22Rv1 (cell line): ENCODE data around the gene METTL25.

Source experiments
- ZFX ChIP-seq: fragments of 450-650 bp; IDR thresholded peaks from 2 replicates; pipeline ENCODE4 v1.6.1; 2017; ENCODE audit warnings: antibody characterized with exemption, borderline replicate concordance
- TF ChIP-seq, protein P1 (sequence below): fragments of 450-650 bp; IDR thresholded peaks from 2 replicates; pipeline ENCODE4 v1.5.1; 2017; ENCODE audit warnings: mild to moderate bottlenecking

DNA sequence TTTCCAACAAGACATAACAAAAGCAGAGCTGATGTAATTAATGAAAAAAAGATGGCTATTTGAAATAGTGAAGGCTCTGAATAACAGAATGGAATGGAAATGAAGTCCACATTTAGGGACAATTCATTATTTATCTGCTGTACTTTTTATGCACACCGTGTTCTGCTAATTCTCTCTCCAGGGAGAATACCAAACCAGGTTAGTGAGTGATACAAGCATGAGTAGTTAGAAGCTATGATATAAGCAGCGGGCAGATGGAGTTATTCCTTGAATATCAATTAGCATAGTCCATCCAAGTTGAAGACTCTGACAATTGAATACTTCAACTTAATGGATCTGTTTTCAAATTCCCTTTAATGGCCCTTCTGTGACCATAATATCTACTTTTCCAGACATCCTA lies 166.3 kb downstream of the METTL25 start:
- TF ChIP-seq, protein P1, sequence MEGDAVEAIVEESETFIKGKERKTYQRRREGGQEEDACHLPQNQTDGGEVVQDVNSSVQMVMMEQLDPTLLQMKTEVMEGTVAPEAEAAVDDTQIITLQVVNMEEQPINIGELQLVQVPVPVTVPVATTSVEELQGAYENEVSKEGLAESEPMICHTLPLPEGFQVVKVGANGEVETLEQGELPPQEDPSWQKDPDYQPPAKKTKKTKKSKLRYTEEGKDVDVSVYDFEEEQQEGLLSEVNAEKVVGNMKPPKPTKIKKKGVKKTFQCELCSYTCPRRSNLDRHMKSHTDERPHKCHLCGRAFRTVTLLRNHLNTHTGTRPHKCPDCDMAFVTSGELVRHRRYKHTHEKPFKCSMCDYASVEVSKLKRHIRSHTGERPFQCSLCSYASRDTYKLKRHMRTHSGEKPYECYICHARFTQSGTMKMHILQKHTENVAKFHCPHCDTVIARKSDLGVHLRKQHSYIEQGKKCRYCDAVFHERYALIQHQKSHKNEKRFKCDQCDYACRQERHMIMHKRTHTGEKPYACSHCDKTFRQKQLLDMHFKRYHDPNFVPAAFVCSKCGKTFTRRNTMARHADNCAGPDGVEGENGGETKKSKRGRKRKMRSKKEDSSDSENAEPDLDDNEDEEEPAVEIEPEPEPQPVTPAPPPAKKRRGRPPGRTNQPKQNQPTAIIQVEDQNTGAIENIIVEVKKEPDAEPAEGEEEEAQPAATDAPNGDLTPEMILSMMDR: no peak
- no peak for TF ChIP-seq ZFX
